ENCODE data around the gene FREM3. TPM values are rescaled to one million over a fixed set of nuclear protein-coding genes. Genes with fewer than 3 reads are reported as not detected.
"Not testable (repeated sequence)": the region's sequence is repeated elsewhere in the genome, so short reads cannot be mapped to it uniquely, and the experiment has no call there.

The FREM3 gene
- total RNA-seq, 2 experiments from 2014 or later, result not detected

DNA sequence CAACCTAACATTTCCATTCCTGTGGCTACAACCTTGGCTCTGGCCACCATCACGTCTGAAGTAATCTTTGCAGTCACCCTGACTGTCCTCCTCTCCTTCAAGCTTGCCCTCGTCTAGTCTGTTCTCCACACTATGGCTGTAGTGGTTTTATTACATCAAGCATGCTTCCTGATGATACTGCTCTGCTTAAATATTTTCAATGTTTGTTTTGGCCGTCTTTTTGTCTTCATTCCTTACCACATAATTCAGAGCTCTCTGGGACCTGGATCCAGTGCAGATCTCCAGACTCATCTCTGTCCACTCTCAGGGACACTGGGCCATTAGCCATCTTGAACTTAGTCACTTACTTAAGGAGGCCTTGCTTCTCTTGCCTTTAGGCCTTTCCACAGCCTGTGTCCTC lies 27.7 kb upstream of the FREM3 start:
- no peaks in the 10 kb centered on the region for H3K27me3 Mint-ChIP-seq
- TF ChIP-seq CTCF (IDR thresholded peaks at IDR 0.05), result no peak
- ATAC-seq, result no peak
- no peaks in the 10 kb centered on the region for H3K36me3 Mint-ChIP-seq (ENCODE audit: low read depth)
- no peaks in the 10 kb centered on the region for H3K9me3 Mint-ChIP-seq
- intact Hi-C loops (cut with micrococcal nuclease), result no loop called here
- ChIA-PET POLR2A (no interaction called here), CTCF (no interaction called here)
- H3K4me3 Mint-ChIP-seq, result no peak overlapping the region
- no peak for DNase-seq
- no peak overlapping the region for H3K27ac Mint-ChIP-seq
- H3K4me1 Mint-ChIP-seq (ENCODE audit: low read depth), result no peaks in the 10 kb centered on the region

- H3K9me3 Mint-ChIP-seq, result no peaks in the 10 kb centered on the region
- no peak overlapping the region for H3K27ac Mint-ChIP-seq
- no peak for TF ChIP-seq CTCF (IDR thresholded peaks at IDR 0.05)
- DNase-seq (no peak), ATAC-seq (no peak)
- no peak overlapping the region for H3K4me3 Mint-ChIP-seq
- H3K27me3 Mint-ChIP-seq, result no peaks in the 10 kb centered on the region
- CTCF ChIA-PET, result no interaction called here
- POLR2A ChIA-PET, result no interaction called here
- H3K36me3 Mint-ChIP-seq (ENCODE audit: low read depth), result no peaks in the 10 kb centered on the region
- intact Hi-C loops (cut with micrococcal nuclease), result no loop called here
- H3K4me1 Mint-ChIP-seq (ENCODE audit: low read depth), result no peaks in the 10 kb centered on the region
Measured at GRCh38 chr4:143726714-143727113, 26.2 kb upstream of the FREM3 start.

- no peak overlapping the region for H3K4me3 Mint-ChIP-seq
- ATAC-seq (no peak), DNase-seq (no peak)
- no peaks in the 10 kb centered on the region for H3K4me1 Mint-ChIP-seq (ENCODE audit: low read depth)
- H3K27ac Mint-ChIP-seq, result no peak overlapping the region
- H3K9me3 Mint-ChIP-seq, result peaks cover 1% of the 10 kb centered on the region
- no peaks in the 10 kb centered on the region for H3K27me3 Mint-ChIP-seq
- intact Hi-C loops (cut with micrococcal nuclease), result no loop called here
- CTCF ChIA-PET, result no interaction called here
- POLR2A ChIA-PET, result no interaction called here
- no peak for TF ChIP-seq CTCF (IDR thresholded peaks at IDR 0.05)
- H3K36me3 Mint-ChIP-seq (ENCODE audit: low read depth), result no peaks in the 10 kb centered on the region
Measured at GRCh38 chr4:143721317-143721716, 20.8 kb upstream of the FREM3 start.

DNA sequence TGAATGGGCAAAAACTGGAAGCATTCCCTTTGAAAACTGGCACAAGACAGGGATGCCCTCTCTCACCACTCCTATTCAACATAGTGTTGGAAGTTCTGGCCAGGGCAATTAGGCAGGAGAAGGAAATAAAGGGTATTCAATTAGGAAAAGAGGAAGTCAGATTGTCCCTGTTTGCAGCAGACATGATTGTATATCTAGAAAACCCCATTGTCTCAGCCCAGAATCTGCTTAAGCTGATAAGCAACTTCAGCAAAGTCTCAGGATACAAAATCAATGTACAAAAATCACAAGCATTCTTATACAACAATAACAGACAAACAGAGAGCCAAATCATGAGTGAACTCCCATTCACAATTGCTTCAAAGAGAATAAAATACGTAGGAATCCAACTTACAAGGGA lies 18.3 kb upstream of the FREM3 start:
- H3K4me1 Mint-ChIP-seq (ENCODE audit: low read depth); H3K36me3 Mint-ChIP-seq (ENCODE audit: low read depth); ATAC-seq; intact Hi-C loops (cut with micrococcal nuclease); H3K9me3 Mint-ChIP-seq; H3K27me3 Mint-ChIP-seq; DNase-seq; H3K4me3 Mint-ChIP-seq; H3K27ac Mint-ChIP-seq; POLR2A ChIA-PET; CTCF ChIA-PET: not testable (repeated sequence)

- H3K4me1 Mint-ChIP-seq (ENCODE audit: low read depth), result no peaks in the 10 kb centered on the region
- ATAC-seq, result no peak
- DNase-seq, result no peak
- intact Hi-C loops (cut with micrococcal nuclease), result no loop called here
- H3K4me3 Mint-ChIP-seq, result no peak overlapping the region
- no peaks in the 10 kb centered on the region for H3K36me3 Mint-ChIP-seq (ENCODE audit: low read depth)
- ChIA-PET CTCF (no interaction called here), POLR2A (no interaction called here)
- no peak for TF ChIP-seq CTCF (IDR thresholded peaks at IDR 0.05)
- peaks cover 4% of the 10 kb centered on the region for H3K27me3 Mint-ChIP-seq
- no peak overlapping the region for H3K27ac Mint-ChIP-seq
- H3K9me3 Mint-ChIP-seq, result peaks cover 1% of the 10 kb centered on the region
Measured at GRCh38 chr4:143713955-143714625, 13.6 kb upstream of the FREM3 start.

GRCh38 chr4:143713553-143713952 lies 13.1 kb upstream of the FREM3 start:
- ATAC-seq (no peak), DNase-seq (no peak)
- intact Hi-C loops (cut with micrococcal nuclease), result no loop called here
- CTCF ChIA-PET, result no interaction called here
- Mint-ChIP-seq H3K36me3 (ENCODE audit: low read depth) (no peaks in the 10 kb centered on the region), H3K27ac (no peak overlapping the region), H3K27me3 (peaks cover 4% of the 10 kb centered on the region), H3K4me3 (no peak overlapping the region), H3K9me3 (no peaks in the 10 kb centered on the region), H3K4me1 (ENCODE audit: low read depth) (no peaks in the 10 kb centered on the region)
- TF ChIP-seq CTCF (IDR thresholded peaks at IDR 0.05), result no peak
- POLR2A ChIA-PET, result no interaction called here

Measured in activated CD8-positive, alpha-beta T cell treated with anti-CD3 and anti-CD28 coated beads for 36 hours (primary cell).